Vagina (tissue), 2 donors: Measurements from ENCODE around the gene HOXB5. TPM values are rescaled to one million over a fixed set of nuclear protein-coding genes. Genes with fewer than 3 reads are reported as not detected.

ENCODE experiments used
- DNase-seq, 2 donors: peaks; one replicate each; pipeline ENCODE4 v3.0.0-alpha.2; 2017; ENCODE audit errors: extremely low spot score in 2 of 2
- H3K27ac ChIP-seq: fragments of 200-600 bp; sonication (generic); one replicate; pipeline ENCODE4 v1.5.1; 2019
- H3K27me3 ChIP-seq: fragments of 200-600 bp; sonication (generic); one replicate; pipeline ENCODE4 v1.5.1; 2019
- H3K36me3 ChIP-seq, 2 donors: fragments of 200-600 bp; sonication (generic); one replicate each; pipeline ENCODE4 v1.5.1; 2017 to 2019
- H3K4me1 ChIP-seq: fragments of 200-600 bp; sonication (generic); one replicate; pipeline ENCODE4 v1.5.1; 2019
- H3K4me3 ChIP-seq, 2 donors: fragments of 200-600 bp; sonication (generic); 1 replicate in 1 of 2; 2 replicates in 1 of 2; pipeline ENCODE4 v1.5.1; 2016 to 2019
- H3K9me3 ChIP-seq: fragments of 200-600 bp; sonication (generic); one replicate; pipeline ENCODE4 v1.5.1; 2019
- CTCF ChIP-seq, 3 experiments: fragments of 450-650 bp in 2 of 3; fragments of 200-600 bp in 1 of 3; sonication (generic) in 1 of 3; IDR thresholded peaks; one replicate each; pipeline ENCODE4 v1.5.1; 2017 to 2019; ENCODE audit warnings: antibody characterized with exemption in 3 of 3, mild to moderate bottlenecking in 2 of 3, moderate library complexity in 2 of 3
- POLR2A ChIP-seq, 2 donors: fragments of 450-650 bp; IDR thresholded peaks; one replicate each; pipeline ENCODE4 v1.6.1; 2017; ENCODE audit warnings: antibody characterized with exemption in 2 of 2, mild to moderate bottlenecking in 2 of 2, moderate library complexity in 2 of 2
- POLR2AphosphoS5 ChIP-seq, 2 donors: sonication (generic); formaldehyde crosslinking; IDR thresholded peaks; one replicate each; pipeline ENCODE4 v1.9.0; 2017; ENCODE audit warnings: antibody characterized with exemption in 2 of 2, mild to moderate bottlenecking in 2 of 2, low read depth in 1 of 2; ENCODE audit not compliant: insufficient read depth in 1 of 2
- intact Hi-C: fragments of 100-400 bp; cut with DNase I; formaldehyde crosslinking; loops from one replicate; pipeline ENCODE4 v1.15.1; 2023
- total RNA-seq: library from RNA; depleted of rRNA; stranded (reverse); fragments of >200 nt; gene quantifications from one replicate; pipeline ENCODE4 v1.2.3, GENCODE V29; 2016

HOXB5 gene
- total RNA-seq, 1 donor from 2014 or later, result 0.74 TPM

- H3K9me3 ChIP-seq, result no peaks in the 10 kb centered on the region
- peaks cover 9% of the 10 kb centered on the region for H3K27me3 ChIP-seq
- intact Hi-C loops, result no loop called here
- no peak for TF ChIP-seq POLR2AphosphoS5 (IDR thresholded peaks at IDR 0.05; ENCODE audit: insufficient read depth in 1 of 2, low read depth in 1 of 2)
- TF ChIP-seq CTCF (IDR thresholded peaks at IDR 0.05), result no peak
- TF ChIP-seq POLR2A (IDR thresholded peaks at IDR 0.05), result no peak
- peak overlapping the region; percentile 35 for H3K27ac ChIP-seq
- H3K4me1 ChIP-seq, result peaks cover 13% of the 10 kb centered on the region
- H3K4me3 ChIP-seq, result peak overlapping the region in 1 of 2 donors; percentile 6
- no peak for DNase-seq
- H3K36me3 ChIP-seq, result no peaks in the 10 kb centered on the region
Measured at GRCh38 chr17:48571024-48571818, 22.4 kb downstream of the HOXB5 start.

- intact Hi-C loops, result no loop called here
- peaks cover 5% of the 10 kb centered on the region for H3K4me1 ChIP-seq
Measured at GRCh38 chr17:48570325-48571023, 23.1 kb downstream of the HOXB5 start.

GRCh38 chr17:48569674-48570324, 23.8 kb downstream of the HOXB5 start:
- H3K27me3 ChIP-seq, result peaks cover 9% of the 10 kb centered on the region
- TF ChIP-seq POLR2A (IDR thresholded peaks at IDR 0.05) (no peak), POLR2AphosphoS5 (IDR thresholded peaks at IDR 0.05; ENCODE audit: insufficient read depth in 1 of 2, low read depth in 1 of 2) (no peak), CTCF (IDR thresholded peaks at IDR 0.05) (no peak)
- H3K36me3 ChIP-seq, result no peaks in the 10 kb centered on the region
- no peaks in the 10 kb centered on the region for H3K4me1 ChIP-seq
- peak overlapping the region; percentile 5 for H3K27ac ChIP-seq
- no peak overlapping the region for H3K4me3 ChIP-seq
- DNase-seq, result no peak
- intact Hi-C loops, result no loop called here
- no peaks in the 10 kb centered on the region for H3K9me3 ChIP-seq

More at GRCh38 chr17:48570325-48571023, 23.1 kb downstream of the HOXB5 start:
- no peaks in the 10 kb centered on the region for H3K9me3 ChIP-seq
- no peaks in the 10 kb centered on the region for H3K36me3 ChIP-seq
- DNase-seq, result no peak
- H3K27ac ChIP-seq, result peak overlapping the region; percentile 5
- no peak for TF ChIP-seq POLR2A (IDR thresholded peaks at IDR 0.05)
- no peak for TF ChIP-seq POLR2AphosphoS5 (IDR thresholded peaks at IDR 0.05; ENCODE audit: insufficient read depth in 1 of 2, low read depth in 1 of 2)
- TF ChIP-seq CTCF (IDR thresholded peaks at IDR 0.05), result no peak
- peaks cover 9% of the 10 kb centered on the region for H3K27me3 ChIP-seq
- no peak overlapping the region for H3K4me3 ChIP-seq

- TF ChIP-seq POLR2AphosphoS5 (IDR thresholded peaks at IDR 0.05; ENCODE audit: insufficient read depth in 1 of 2, low read depth in 1 of 2) (no peak), CTCF (IDR thresholded peaks at IDR 0.05) (no peak), POLR2A (IDR thresholded peaks at IDR 0.05) (no peak)
- no peaks in the 10 kb centered on the region for H3K4me1 ChIP-seq
- intact Hi-C loops, result no loop called here
- H3K4me3 ChIP-seq, result no peak overlapping the region
- H3K36me3 ChIP-seq, result no peaks in the 10 kb centered on the region
- DNase-seq, result no peak
- H3K9me3 ChIP-seq, result no peaks in the 10 kb centered on the region
- H3K27ac ChIP-seq, result no peak overlapping the region
- H3K27me3 ChIP-seq, result peaks cover 9% of the 10 kb centered on the region
Measured at GRCh38 chr17:48569240-48569582, 24.4 kb downstream of the HOXB5 start.
